GM23338 (cell line): ENCODE data around the gene SNAPC2. TPM values are rescaled to one million over a fixed set of nuclear protein-coding genes. Genes with fewer than 3 reads are reported as not detected.

Experiments used
- ATAC-seq: fragments of 200-7000 bp; cut with Tn5 transposase; 3 replicates; pipeline ENCODE4 v1.9.1; 2020
- DNase-seq: peaks from one replicate; pipeline ENCODE4 v3.0.0-alpha.2; 2015; ENCODE audit warnings: low spot score
- H2AFZ ChIP-seq: fragments of 200-600 bp; sonication (generic); 2 replicates; pipeline ENCODE4 v1.8.0; 2016; ENCODE audit warnings: antibody characterized with exemption, mild to moderate bottlenecking, moderate library complexity
- H3F3A ChIP-seq: fragments of 200-600 bp; sonication (generic); replicated peaks from 2 replicates; pipeline ENCODE4 v1.8.0; 2017; ENCODE audit warnings: antibody characterized with exemption, mixed run types, low read depth
- H3K27ac ChIP-seq: fragments of 200-600 bp; sonication (generic); 2 replicates; pipeline ENCODE4 v1.6.1; 2016; ENCODE audit warnings: low read depth
- H3K27me3 ChIP-seq: fragments of 200-600 bp; sonication (generic); 2 replicates; pipeline ENCODE4 v1.8.0; 2016; ENCODE audit warnings: mild to moderate bottlenecking, mixed run types, moderate library complexity; ENCODE audit not compliant: insufficient read depth
- H3K36me3 ChIP-seq: fragments of 200-600 bp; sonication (generic); 2 replicates; pipeline ENCODE4 v1.8.0; 2016; ENCODE audit warnings: mild to moderate bottlenecking; ENCODE audit not compliant: insufficient read depth
- H3K4me1 ChIP-seq: fragments of 200-600 bp; sonication (generic); 2 replicates; pipeline ENCODE4 v1.8.0; 2016; ENCODE audit warnings: mild to moderate bottlenecking, moderate library complexity; ENCODE audit not compliant: insufficient read depth
- H3K4me2 ChIP-seq: fragments of 200-600 bp; sonication (generic); 2 replicates; pipeline ENCODE4 v1.7.1; 2017; ENCODE audit warnings: mixed run types
- H3K4me3 ChIP-seq: fragments of 200-600 bp; sonication (generic); 2 replicates; pipeline ENCODE4 v1.6.1; 2016; ENCODE audit warnings: mixed run types
- H3K79me2 ChIP-seq: fragments of 200-600 bp; sonication (generic); replicated peaks from 2 replicates; pipeline ENCODE4 v1.8.0; 2017; ENCODE audit warnings: mild to moderate bottlenecking; ENCODE audit not compliant: insufficient read depth
- H3K9me2 ChIP-seq: fragments of 200-600 bp; sonication (generic); 2 replicates; pipeline ENCODE4 v1.8.0; 2017; ENCODE audit not compliant: insufficient read depth
- H4K20me1 ChIP-seq: fragments of 200-600 bp; sonication (generic); replicated peaks from 2 replicates; pipeline ENCODE4 v1.8.0; 2017; ENCODE audit warnings: mild to moderate bottlenecking; ENCODE audit not compliant: insufficient read depth
- H3K27ac Mint-ChIP-seq: 2 replicates; pipeline ENCODE4 v1.8.0; 2020; ENCODE audit warnings: inconsistent platforms, mild to moderate bottlenecking, moderate library complexity, mixed read lengths
- H3K27me3 Mint-ChIP-seq: 3 replicates; pipeline ENCODE4 v1.8.0; 2022; ENCODE audit warnings: low read depth, mild to moderate bottlenecking, moderate library complexity, mixed read lengths, inconsistent platforms; ENCODE audit not compliant: insufficient read depth, poor library complexity
- H3K36me3 Mint-ChIP-seq: 3 replicates; pipeline ENCODE4 v1.8.0; 2021; ENCODE audit warnings: low read depth, mild to moderate bottlenecking, inconsistent platforms, moderate library complexity, mixed read lengths
- H3K4me1 Mint-ChIP-seq: 3 replicates; pipeline ENCODE4 v1.8.0; 2020; ENCODE audit warnings: mild to moderate bottlenecking, inconsistent platforms, mixed read lengths
- H3K4me3 Mint-ChIP-seq: 3 replicates; pipeline ENCODE4 v1.8.0; 2021; ENCODE audit warnings: moderate library complexity, mild to moderate bottlenecking, inconsistent platforms, mixed read lengths
- H3K9me3 Mint-ChIP-seq: 3 replicates; pipeline ENCODE4 v1.8.0; 2020; ENCODE audit warnings: moderate library complexity, mild to moderate bottlenecking, inconsistent platforms, mixed read lengths
- CREB1 ChIP-seq: fragments of 250-450 bp; sonication (Bioruptor Pico); IDR thresholded peaks from 2 replicates; pipeline ENCODE4 v1.5.0; 2020; ENCODE audit warnings: low read depth, mild to moderate bottlenecking, moderate library complexity
- ETS1 ChIP-seq: IDR thresholded peaks from 2 replicates; pipeline ENCODE4 v1.6.1; 2016; ENCODE audit warnings: antibody characterized with exemption
- JUNB ChIP-seq: IDR thresholded peaks from one replicate; pipeline ENCODE4 v1.6.1; 2016; ENCODE audit warnings: antibody characterized with exemption; ENCODE audit not compliant: unreplicated experiment
- POLR2AphosphoS5 ChIP-seq: IDR thresholded peaks from 2 replicates; pipeline ENCODE4 v1.6.1; 2016; ENCODE audit warnings: antibody characterized with exemption, low read depth
- ZNF462 ChIP-seq: fragments of 250-450 bp; sonication (Bioruptor Pico); IDR thresholded peaks from 2 replicates; pipeline ENCODE4 v1.5.0; 2020; ENCODE audit warnings: mild to moderate bottlenecking, moderate library complexity
- polyA plus RNA-seq: library from polyadenylated mRNA; unstranded; fragments of >200 nt; fragmentation: Nextera tagmentation; extraction: Ambion mirVana; gene quantifications from 2 replicates; pipeline ENCODE4 v1.2.1, GENCODE V29; 2016
- total RNA-seq: library from RNA; depleted of rRNA; stranded (reverse); fragments of >200 nt; shearing (Covaris generic); gene quantifications from 2 replicates; pipeline ENCODE4 v1.2.3, GENCODE V29; 2014

SNAPC2 gene
- total and polyA plus RNA-seq, 2 experiments from 2014 or later, result 17.1 to 25.1 TPM

- Histone ChIP-seq H3K36me3 (no peaks in the 10 kb centered on the region; the same call in 1 of the 2 replicates), H3K4me1 (peaks cover 4% of the 10 kb centered on the region; the same call in 1 of the 2 replicates), H3K27me3 (no peaks in the 10 kb centered on the region), H4K20me1 (peaks cover 6% of the 10 kb centered on the region; the same call in 1 of the 2 replicates), H3K4me3 (no peak overlapping the region), H3K79me2 (no peaks in the 10 kb centered on the region), H3K9me2 (no peaks in the 10 kb centered on the region), H3K4me2 (no peak overlapping the region), H3F3A (peaks cover 31% of the 10 kb centered on the region), H2AFZ (no peak overlapping the region), H3K27ac (no peak overlapping the region)
- H3K27me3 Mint-ChIP-seq, result peaks cover 21% of the 10 kb centered on the region
- H3K36me3 Mint-ChIP-seq, result peaks cover 39% of the 10 kb centered on the region
- TF ChIP-seq ETS1, result no peak
- no peak for TF ChIP-seq JUNB
- no peak for TF ChIP-seq POLR2AphosphoS5
- no peak for TF ChIP-seq CREB1 (CRISPR knock-in tag)
- TF ChIP-seq ZNF462, result no peak
- H3K4me3 Mint-ChIP-seq, result no peak overlapping the region
- peaks cover 4% of the 10 kb centered on the region for H3K4me1 Mint-ChIP-seq
- no peak overlapping the region for H3K27ac Mint-ChIP-seq
- ATAC-seq (no peak), DNase-seq (no peak)
- no peaks in the 10 kb centered on the region for H3K9me3 Mint-ChIP-seq
Observed at GRCh38 chr19:7927605-7928333, 7.6 kb downstream of the SNAPC2 start.
